ENCODE measurements around the gene METTL25.

GRCh38 chr12:82438356-82438755 lies 80.0 kb downstream of the METTL25 start:
- TF ChIP-seq, protein P1, sequence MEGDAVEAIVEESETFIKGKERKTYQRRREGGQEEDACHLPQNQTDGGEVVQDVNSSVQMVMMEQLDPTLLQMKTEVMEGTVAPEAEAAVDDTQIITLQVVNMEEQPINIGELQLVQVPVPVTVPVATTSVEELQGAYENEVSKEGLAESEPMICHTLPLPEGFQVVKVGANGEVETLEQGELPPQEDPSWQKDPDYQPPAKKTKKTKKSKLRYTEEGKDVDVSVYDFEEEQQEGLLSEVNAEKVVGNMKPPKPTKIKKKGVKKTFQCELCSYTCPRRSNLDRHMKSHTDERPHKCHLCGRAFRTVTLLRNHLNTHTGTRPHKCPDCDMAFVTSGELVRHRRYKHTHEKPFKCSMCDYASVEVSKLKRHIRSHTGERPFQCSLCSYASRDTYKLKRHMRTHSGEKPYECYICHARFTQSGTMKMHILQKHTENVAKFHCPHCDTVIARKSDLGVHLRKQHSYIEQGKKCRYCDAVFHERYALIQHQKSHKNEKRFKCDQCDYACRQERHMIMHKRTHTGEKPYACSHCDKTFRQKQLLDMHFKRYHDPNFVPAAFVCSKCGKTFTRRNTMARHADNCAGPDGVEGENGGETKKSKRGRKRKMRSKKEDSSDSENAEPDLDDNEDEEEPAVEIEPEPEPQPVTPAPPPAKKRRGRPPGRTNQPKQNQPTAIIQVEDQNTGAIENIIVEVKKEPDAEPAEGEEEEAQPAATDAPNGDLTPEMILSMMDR (IDR thresholded peaks at IDR 0.05) = no peak
- TF ChIP-seq POLR2AphosphoS5 (IDR thresholded peaks at IDR 0.05) (no peak), POLR2A (IDR thresholded peaks at IDR 0.05) (no peak), EP300 (IDR thresholded peaks at IDR 0.05; ENCODE audit: low read depth) (no peak)
